ENCODE data around the gene KDM6A.
"Not testable (repeated sequence)": the region's sequence is repeated elsewhere in the genome, so short reads cannot be mapped to it uniquely, and the experiment has no call there.

The KDM6A gene

GRCh38 chrX:45083314-45083713, 210.3 kb downstream of the KDM6A start:
- no peak for DNase-seq (ENCODE audit: low read depth)

GRCh38 chrX:45110494-45110893, 237.5 kb downstream of the KDM6A start:
- DNase-seq (ENCODE audit: low read depth), result no peak

GRCh38 chrX:45126158-45126557, 253.2 kb downstream of the KDM6A start:
- DNase-seq (ENCODE audit: low read depth), result no peak

- DNase-seq (ENCODE audit: low read depth), result no peak
These were observed 256.0 kb downstream of the KDM6A start for GRCh38 chrX:45128896-45129454.

- DNase-seq (ENCODE audit: low read depth), result no peak
These were observed 260.5 kb downstream of the KDM6A start for GRCh38 chrX:45133465-45133864.

GRCh38 chrX:45134315-45134731, 261.3 kb downstream of the KDM6A start:
- DNase-seq (ENCODE audit: low read depth), result no peak

- DNase-seq (ENCODE audit: low read depth), result no peak
These were observed 261.8 kb downstream of the KDM6A start for GRCh38 chrX:45134775-45135174.

- not testable (repeated sequence) for DNase-seq (ENCODE audit: low read depth)
These were observed 262.5 kb downstream of the KDM6A start for GRCh38 chrX:45135391-45136075.

- no peak for DNase-seq (ENCODE audit: low read depth)
These were observed 264.5 kb downstream of the KDM6A start for GRCh38 chrX:45137531-45137930.

- DNase-seq (ENCODE audit: low read depth), result no peak
These were observed 265.5 kb downstream of the KDM6A start for GRCh38 chrX:45138525-45138924.

- DNase-seq (ENCODE audit: low read depth), result no peak
These were observed 267.8 kb downstream of the KDM6A start for GRCh38 chrX:45140812-45141211.

- no peak for DNase-seq (ENCODE audit: low read depth)
These were observed 269.2 kb downstream of the KDM6A start for GRCh38 chrX:45142185-45142584.

- no peak for DNase-seq (ENCODE audit: low read depth)
These were observed 270.5 kb downstream of the KDM6A start for GRCh38 chrX:45143455-45143854.

- no peak for DNase-seq (ENCODE audit: low read depth)
These were observed 272.7 kb downstream of the KDM6A start for GRCh38 chrX:45145492-45146215.

GRCh38 chrX:45150821-45151220, 277.8 kb downstream of the KDM6A start:
- DNase-seq (ENCODE audit: low read depth), result no peak

GRCh38 chrX:45154033-45154360, 281.0 kb downstream of the KDM6A start:
- DNase-seq (ENCODE audit: low read depth), result no peak

- no peak for DNase-seq (ENCODE audit: low read depth)
These were observed 281.5 kb downstream of the KDM6A start for GRCh38 chrX:45154462-45154861.

- no peak for DNase-seq (ENCODE audit: low read depth)
These were observed 284.7 kb downstream of the KDM6A start for GRCh38 chrX:45157647-45158046.
